Stimulated activated CD4-positive, alpha-beta T cell treated with anti-CD3 and anti-CD28 coated beads, Interleukin-1b, Interleukin-23, amount 100 ng/mL, for 48 hours (primary cell): Measurements from ENCODE around the gene IRF6.

Experiments
- DNase-seq: peaks from one replicate; pipeline ENCODE4 v3.0.0-alpha.2; 2020

IRF6 gene

DNA sequence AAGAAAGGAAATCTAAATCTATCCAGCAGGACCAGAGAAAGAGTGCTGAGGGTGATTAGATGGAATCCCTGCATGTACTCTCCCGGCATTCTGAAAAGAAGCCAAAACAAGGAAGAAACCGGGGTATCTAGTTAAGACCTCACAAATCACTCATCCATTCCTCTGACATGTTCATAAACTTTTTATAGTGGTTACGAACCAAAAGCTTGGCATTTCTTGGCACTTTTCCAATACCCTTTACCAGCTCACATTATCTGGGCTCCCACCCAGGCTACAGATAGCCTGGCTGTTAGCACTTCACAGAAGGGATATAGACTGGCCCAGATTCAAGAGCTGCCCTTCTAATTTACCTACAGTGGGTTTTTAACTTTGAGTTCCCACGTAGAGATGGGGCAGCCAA is 19.8 kb downstream of the IRF6 start:
- no peak for DNase-seq

DNA sequence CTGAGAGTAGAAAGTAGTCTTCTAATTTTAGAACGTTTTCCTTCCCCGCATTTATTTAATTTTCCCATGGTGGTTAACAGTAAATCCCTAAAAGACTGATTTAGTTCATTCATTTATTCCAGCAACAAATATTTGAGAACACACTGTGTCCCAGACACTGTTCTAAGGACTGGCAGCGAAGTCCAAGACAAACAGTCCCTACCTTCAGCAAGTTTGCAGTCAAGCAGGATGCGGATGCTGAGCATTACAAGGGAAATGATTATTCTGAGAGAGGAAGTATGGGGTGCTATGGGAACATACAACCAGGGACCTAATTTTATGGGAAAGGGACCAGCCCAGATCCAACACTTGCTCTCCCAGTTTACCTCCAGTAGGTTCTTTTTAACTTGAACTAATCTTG is 20.4 kb downstream of the IRF6 start:
- no peak for DNase-seq

DNA sequence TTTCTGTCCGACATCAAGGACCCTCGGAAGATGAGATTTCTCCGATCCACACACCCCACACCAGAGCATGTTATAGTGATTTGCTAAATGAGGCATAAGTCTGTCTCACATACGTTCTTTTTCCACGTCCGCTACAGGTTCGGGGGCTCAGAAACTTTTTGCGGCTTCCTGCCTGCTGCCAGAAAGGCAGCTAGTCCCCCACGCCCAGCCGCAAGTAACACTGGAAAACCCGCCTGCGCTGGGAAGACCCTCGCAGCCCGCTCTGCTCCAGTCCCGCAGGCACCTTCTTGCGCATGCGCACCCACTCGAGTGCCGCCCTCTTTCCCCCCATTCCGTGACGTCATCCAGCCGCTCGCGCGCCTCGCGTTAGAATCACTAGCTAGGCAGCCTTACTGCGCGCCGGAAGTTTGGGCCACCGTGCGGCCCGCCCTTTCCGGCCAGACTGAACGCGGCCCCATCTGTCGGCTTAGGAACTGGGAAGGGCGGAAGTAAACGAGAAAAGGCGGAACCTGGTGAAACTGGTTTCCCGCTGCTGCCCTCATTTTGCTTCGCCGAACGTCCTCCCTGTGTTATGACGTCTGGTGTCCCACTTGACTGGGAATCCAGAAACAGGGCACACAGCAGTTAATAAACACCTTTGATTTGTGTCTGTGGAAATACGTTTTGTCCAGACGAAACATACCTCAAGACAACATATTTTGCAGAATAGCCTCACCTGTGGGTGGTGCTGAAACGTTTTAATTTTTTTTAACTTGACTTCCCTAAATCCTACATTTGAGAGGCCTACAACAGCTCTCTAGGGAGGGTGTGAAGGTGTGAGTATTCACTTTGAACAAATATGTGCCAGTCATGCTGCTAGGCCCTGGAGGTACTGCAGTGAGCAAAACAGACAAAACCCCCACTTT is 21.4 kb downstream of the IRF6 start, which contains the start of gene C1orf74:
Gene C1orf74, minus strand, starts transcription at position 295 of the 905 bp plus-strand sequence. CDS start 925 bp downstream, outside the sequence.
- DNase-seq, result peak; percentile 99

DNA sequence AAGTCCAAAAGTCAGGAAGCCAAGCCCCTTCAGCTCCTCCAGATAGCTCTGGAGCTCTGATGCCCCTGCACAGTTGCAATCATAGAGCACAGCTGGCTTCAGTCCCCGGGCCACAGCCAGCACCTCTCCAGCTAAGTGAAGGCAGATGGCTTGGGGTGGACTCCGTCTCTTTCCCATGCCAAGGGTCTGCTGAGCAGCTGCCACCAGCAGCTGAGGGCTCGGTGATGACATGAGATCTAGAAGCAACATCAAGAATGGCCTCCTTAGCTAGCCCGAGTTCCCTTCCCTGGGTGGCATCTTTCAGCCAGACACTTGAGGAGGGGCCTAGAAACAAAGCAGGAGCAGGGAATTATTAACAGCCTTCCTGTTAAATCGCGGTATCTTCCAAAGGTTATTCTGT is 22.6 kb downstream of the IRF6 start:
- DNase-seq, result no peak

DNA sequence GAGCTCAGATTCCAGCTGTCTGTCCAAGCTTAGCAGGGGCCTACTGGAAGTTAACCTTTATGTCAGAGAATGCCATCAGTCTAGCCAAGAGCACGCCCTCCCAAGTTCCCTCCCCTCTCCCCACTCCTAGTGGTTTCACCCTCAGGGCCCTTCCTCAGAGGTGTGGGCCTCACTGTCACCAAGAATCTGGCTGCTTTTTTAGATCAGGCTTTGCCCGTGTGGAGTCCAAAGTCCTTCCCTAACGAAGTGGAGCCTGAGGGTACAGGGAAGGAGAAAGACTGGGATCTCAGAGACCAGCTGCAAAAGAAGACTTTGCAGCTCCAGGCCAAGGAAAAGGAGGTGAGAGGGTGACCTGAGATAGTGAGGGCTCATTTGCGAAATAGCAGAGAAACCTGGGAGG is 25.7 kb downstream of the IRF6 start:
- no peak for DNase-seq

DNA sequence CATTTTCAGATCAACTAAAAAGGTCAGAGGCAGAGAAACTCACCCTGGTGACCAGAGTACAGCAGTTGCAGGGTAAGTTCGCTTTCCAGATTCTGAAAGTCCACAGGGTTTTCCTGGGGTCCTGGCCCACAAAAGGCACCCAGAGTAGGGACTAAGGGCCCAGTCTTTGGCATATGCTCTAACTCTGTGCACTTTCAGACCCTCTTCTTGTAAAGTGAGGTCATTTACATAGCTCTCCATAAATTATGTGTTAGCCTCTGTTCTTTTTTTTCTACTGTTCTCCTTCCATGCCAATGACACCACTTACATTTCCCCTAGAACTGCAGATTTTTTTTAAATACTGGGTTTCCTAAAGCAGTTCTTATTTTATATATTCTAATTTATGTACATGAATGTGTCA is 27.8 kb downstream of the IRF6 start:
- no peak for DNase-seq

DNA sequence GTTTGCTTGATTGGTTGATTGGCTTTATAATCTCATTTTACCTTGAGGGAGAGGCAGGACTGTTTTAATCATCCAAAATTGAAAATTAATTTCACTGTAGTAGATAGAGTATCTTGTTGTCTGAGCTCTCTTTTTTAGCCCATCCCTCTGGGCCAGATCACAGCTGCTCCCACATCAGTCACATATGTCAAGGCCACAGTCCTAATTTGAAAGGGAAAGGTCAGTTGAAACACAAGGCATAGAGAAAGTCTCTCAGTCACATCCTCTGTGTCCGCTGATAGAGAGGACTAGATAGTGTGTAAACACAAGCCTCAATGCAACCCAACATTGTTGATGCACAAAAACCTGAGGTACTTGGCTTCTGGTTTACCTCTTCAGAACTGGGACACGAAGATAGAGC is 28.4 kb downstream of the IRF6 start:
- no peak for DNase-seq

DNA sequence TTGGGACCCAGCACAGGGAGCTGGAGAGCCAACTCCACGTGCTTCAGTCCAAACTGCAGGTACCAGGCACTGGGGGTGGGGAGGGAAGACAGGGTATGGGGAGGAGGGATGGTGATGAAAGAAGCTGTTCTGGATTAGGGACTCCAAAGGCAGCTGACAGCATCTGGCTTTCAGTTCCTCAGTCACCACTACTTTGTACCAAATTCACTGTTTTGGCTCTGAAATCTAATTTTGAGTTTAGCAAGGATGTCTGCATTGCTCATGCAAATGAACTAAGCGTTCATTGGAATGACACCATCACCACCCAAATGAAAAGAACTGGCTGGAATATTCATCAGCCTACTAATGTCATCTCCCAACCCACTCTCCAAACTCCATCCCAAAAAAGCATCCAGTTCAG is 30.3 kb downstream of the IRF6 start:
- no peak for DNase-seq

DNA sequence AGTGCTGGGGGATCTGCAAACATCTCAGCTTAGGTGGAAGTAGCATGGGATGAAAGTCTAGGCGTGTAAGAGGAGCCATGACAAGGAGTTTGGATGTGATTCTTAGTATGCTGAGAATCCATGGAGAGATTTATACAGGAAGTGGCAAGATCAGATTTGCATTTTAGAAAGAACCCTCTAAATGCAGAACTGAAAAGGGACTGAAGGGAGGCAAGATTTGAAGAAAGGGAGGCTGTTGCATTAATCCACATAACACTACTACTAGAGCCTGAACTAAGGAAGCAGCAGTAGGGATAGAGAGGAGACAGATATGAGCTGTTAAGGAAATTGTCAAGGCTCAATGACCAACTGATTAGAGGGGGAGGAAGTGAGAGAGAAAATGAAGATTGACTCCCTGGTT is 31.4 kb downstream of the IRF6 start:
- DNase-seq, result no peak

DNA sequence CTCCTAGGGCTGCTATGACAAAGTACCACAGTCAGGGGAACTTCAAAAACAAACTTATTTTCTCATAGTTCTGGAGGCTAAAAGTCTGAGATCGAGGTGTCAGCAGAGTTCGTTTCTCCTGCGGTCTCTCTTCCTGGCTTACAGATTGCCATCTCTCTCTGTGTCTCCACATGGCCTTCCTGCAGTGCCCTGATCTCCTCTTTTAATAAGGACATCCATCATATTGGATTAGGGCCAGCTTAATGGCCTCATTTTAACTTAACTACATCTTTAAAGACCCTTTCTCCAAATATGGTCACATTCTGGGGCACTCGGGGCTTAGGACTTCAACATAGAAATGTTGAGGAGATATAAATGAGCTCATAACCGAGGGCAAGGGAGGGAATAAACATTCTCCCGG is 33.8 kb downstream of the IRF6 start:
- DNase-seq, result no peak

DNA sequence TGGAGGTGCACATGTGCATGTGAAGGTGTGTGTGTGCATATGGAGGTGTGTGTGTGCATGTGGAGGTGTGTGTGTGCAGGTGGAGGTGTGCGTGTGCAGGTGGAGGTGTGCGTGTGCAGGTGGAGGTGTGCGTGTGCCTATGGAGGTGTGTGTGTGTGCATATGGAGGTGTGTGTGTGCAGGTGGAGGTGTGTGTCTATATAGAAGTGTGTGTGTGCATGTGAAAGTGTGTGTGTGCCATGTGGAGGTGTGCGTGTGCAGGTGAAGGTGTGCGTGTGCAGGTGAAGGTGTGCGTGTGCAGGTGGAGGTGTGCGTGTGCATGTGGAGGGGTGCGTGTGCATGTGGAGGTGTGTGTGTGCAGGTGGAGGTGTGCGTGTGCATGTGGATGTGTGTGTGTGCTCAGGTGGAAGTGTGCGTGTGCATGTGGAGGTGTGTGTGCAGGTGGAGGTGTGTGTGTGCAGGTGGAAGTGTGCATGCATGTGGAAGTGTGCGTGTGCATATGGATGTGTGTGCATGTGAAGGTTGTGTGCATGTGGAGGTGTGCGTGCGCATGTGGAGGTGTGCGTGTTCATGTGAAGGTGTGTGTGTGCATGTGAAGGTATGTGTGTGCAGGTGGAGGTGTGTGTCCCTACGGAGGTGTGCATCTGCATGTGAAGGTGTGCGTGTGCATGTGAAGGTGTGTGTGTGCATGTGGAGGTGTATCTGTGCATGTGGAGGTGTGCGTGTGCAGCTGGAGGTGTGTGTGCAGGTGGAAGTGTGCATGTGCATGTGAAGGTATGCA is 35.1 kb downstream of the IRF6 start:
- no peak for DNase-seq

DNA sequence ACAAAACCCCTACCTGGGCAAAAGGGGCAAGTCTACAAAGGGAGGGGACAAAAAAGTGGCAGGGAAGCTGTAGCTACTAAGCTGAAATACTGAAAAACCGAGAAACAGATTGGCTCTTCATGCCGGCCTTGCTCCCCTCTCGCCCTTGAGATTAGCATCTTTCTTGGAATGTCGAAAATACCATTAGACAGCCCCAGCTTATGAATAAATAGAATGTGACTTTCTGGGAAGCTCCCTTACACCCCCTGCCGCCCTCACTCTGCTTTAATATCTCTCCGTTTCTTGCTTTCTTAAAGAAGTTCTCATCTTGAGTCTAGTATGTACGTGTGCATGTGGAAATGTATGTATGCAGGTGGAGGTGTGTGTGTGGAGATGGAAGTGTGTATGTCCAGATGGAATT is 36.0 kb downstream of the IRF6 start:
- DNase-seq, result no peak

DNA sequence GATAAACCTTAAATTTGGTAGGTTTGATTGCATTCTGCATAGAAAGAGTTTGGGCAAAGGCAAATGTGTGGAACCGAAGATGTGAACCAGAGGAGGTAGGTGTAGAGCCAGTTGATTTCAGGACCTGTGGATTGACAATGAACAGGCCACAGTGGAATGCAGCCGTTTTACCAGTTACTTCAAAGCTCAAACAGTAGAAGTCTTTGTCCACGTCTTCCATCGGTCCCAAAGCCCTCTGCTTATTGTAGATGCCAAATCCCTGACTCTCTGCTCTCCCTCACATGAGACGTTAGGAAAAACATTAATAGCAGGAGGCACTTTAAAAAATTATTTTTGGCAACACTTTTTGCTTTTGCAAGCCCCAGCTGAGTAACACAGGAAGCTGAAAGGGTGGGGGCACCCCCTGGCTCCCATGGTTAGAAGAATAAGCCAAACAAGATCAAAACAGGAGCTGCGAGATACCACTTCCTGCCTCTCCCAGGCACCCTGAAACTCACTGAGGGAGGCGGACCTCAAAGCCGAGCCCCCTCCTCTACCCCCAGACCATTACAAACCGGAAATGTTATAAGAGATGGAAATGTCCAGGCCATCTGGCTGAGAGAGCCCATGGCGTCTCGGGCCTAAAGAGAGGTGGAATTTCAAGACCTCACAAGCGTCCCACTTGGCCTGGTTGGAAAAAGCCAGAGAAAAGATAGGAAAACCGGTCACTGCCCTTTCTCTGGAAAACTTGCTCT is 36.6 kb downstream of the IRF6 start:
- peak; percentile 82 for DNase-seq

DNA sequence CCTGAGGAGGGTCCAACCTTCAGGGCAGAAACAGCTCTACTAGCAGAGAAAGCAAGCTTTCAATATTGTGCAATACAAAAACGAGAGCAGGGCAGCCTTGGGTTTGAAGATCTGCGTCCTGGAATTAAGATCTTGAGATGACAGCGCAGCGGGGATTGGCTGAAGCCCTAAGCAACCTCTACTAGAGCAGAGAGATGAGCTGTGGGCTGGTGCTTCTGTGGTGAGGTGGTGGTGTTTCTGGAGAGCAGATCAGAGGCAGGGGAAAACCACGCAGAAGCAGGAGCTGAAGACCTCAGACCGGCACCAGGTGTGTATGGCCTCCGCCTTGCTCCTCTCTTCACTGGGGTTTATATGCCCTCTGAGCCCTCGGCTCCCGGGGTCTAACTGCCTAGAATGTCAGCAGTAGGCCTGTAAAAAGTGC is 37.6 kb downstream of the IRF6 start:
- peak; percentile 92 for DNase-seq

DNA sequence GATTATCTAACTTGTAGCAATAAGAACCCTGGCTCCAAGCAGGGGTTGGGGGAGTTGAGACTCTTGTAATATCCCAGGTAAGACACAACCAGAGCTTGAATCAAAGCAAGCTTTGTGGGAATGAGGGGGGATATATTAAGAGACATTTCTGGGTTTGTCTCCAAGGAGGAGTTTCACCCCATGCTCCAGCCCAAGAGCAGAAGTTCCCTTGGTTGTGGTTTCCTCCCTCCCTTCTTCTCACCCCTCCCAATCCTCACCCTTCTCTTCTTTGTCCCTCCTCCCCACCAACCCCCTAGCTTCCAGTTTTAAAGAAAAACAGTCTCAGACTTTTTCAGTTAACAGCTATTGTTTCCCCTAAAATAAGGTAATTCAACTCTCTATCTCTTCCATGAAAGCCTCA is 38.2 kb downstream of the IRF6 start:
- no peak for DNase-seq

DNA sequence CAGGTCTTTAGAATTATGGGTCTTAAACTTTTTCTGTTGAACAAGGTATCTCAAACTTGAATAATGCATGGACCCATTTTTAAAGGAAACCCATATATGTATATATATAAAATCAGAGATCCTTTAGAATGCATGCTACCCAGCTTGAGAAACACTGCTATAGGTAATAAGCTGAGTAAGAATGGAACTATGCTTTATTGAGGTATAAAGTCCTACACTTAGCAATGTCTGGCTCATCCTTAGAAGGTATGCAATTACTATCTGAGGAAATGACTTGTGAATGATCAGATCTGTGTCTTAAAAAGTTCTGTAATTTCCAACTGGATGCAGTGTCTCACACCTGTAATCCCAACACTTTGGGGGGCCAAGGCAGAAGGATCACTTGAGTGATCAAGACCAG is 38.8 kb downstream of the IRF6 start:
- DNase-seq, result no peak

DNA sequence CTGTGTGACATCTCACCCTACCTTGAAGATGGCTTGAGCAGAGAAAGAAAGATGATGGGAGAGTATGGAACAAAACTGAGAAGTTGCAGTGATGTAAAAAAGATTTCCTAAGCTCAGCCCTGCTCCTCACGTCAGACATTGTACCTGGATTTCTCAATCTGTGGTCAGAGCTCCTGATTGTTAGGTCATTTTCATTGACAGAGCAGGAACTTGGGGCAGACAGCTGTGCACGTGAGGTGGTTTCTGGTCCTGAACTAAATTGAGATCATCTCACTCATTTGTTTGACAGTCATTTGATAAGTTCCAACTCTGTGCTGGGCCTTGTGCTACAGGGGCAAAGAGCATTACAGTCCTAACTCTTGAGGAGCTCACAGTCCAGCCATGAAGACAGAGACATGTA is 39.9 kb downstream of the IRF6 start:
- no peak for DNase-seq

DNA sequence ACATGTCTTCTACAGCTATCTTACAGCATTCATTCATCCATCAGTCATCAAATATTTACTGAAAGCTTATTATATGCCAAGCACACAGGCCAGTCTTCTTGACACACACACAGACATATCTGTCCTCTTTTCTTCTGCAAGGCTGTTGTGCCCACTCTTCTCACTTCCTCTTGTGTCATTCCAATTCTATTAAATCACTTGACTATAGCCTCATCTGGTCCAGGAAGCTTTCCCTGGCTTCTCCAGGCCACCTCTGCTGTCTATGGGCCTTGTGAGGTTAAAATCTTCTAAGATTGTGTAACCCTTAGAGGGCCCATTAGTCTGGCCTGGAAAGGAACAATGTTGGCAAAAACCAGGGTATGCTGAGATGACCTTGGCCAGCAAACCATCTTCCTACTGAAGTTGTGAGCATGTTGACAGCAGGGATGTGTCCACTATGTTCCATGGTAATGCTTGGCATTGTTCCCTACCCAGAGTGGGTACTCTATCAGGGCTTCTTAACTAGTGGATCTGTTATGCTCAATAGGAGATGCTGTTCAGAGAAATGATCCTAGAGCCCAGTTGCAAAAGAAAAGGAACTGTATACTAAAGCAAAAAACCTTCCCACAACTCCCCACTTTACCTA is 44.8 kb downstream of the IRF6 start:
- no peak for DNase-seq

DNA sequence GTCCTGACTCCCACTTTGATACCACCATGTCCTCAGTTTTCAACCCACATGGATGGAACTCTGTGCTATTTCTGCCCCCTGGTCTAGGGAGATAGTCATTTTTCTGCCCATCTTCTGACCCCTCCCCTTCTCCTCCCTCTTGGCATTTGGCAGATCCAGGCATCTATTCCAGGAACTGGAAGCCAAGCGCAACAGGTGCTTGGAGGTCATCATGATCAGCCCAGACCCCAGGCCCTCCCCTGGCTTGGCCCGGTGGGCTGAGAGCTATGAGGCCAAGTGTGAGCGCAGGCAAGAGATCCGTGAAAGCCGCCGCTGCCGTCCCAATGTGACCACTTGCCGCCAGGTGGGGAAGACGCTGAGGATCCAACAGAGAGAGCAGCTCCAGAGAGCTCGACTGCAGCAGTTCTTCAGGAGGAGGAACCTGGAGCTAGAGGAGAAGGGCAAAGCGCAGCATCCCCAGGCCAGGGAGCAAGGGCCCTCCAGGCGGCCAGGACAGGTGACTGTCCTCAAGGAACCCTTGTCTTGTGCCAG is 46.0 kb downstream of the IRF6 start:
- DNase-seq, result no peak

DNA sequence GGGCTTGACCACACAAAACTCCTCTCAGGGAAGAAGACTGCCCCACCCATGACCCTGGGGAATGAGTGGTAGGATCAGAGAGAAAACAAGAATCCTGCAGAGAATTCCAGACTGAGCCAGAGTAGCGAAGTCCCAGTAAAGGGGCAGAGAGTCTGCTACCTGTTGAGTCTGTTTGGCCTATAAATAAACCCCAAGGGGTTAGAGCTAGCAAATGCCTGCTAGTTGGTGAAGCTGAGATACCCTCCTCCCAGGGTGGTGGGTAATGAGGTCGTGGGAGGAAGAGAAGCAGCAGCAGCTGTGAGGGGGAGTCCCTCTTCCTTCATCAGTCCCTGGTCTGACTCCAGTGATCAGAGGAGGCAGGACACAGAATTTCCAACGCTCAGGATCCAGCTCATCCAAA is 47.5 kb downstream of the IRF6 start:
- DNase-seq, result no peak

DNA sequence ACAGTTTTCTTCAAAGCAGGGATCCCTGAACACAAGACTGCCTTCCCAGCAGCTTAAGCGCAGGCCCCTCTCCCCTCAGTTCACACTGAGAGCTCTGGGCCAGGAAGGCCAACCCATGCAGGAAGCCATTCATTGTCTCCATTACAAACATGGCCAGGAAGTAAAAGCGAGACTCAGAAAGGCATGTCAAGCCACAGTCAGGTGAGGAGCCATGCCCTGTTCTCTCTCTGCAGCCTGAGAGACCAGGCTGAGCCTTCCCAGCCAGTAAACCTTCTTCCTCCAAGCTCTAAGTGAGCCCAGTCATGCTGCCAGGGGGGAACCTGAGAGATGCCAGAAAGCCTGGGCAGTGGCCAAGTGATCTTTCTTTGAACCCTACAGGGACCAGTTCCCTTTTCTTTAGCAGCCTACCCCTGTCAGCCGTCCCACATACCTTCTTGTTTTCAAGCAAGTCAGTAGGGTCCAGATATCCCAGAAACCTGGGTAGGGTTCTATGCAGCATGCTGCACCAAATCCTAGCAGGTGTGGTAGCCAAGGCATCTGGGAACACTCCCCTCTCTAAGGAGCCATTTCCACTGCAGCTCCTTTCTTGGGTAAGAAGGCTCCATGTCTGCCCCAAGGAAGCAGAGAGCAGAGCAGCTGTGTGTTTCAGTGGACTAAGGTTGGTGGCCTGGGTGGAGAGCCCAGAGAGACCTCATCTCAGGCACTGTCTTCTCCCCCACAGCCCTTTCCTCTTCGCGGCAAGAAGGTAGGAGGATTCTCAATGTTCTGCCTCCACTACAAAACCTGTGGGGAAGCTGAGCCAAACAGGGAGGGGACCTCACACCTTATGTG is 49.1 kb downstream of the IRF6 start:
- peak; percentile 43 for DNase-seq
